Fibroblast of lung (primary cell): ENCODE measurements around the gene DNAI1. TPM values are rescaled to one million over a fixed set of nuclear protein-coding genes. Genes with fewer than 3 reads are reported as not detected.

ENCODE experiments used
- DNase-seq, 2 donors: peaks; one replicate each; pipeline versions ENCODE4 v3.0.0 to v3.0.0-alpha.2; 2010; ENCODE audit warnings: low read depth in 2 of 2
- H2AFZ ChIP-seq: 2 replicates; pipeline ENCODE4 v1.5.1; 2012; ENCODE audit warnings: low read length, control low read depth, inconsistent platforms
- H3K27ac ChIP-seq: 2 replicates; pipeline ENCODE4 v1.5.1; 2011; ENCODE audit warnings: low read length, control low read depth; ENCODE audit not compliant: insufficient read depth
- H3K27me3 ChIP-seq: 2 replicates; pipeline ENCODE4 v1.5.1; 2011; ENCODE audit warnings: mild to moderate bottlenecking, low read length; ENCODE audit not compliant: control insufficient read depth, insufficient read depth
- H3K36me3 ChIP-seq: 2 replicates; pipeline ENCODE4 v1.5.1; 2011; ENCODE audit warnings: low read length; ENCODE audit not compliant: control insufficient read depth, insufficient read depth
- H3K4me1 ChIP-seq: 2 replicates; pipeline ENCODE4 v1.5.1; 2011; ENCODE audit warnings: low read length; ENCODE audit not compliant: control insufficient read depth, insufficient read depth; ENCODE audit errors: extremely low read depth
- H3K4me2 ChIP-seq: 2 replicates; pipeline ENCODE4 v1.5.1; 2011; ENCODE audit warnings: low read length, control low read depth; ENCODE audit not compliant: insufficient read depth; ENCODE audit errors: extremely low read depth
- H3K4me3 ChIP-seq, 4 experiments: fragments of 200-600 bp in 1 of 4; sonication (generic) in 1 of 4; replicated peaks in 1 of 4; 2 replicates each; pipeline ENCODE4 v1.5.1; 2011 to 2016; ENCODE audit warnings: low read length in 4 of 4, low read depth in 3 of 4, mild to moderate bottlenecking in 3 of 4, control low read depth in 2 of 4, inconsistent platforms in 1 of 4, mixed read lengths in 1 of 4; ENCODE audit not compliant: insufficient read depth in 1 of 4; ENCODE audit errors: control extremely low read depth in 1 of 4
- H3K79me2 ChIP-seq: 2 replicates; pipeline ENCODE4 v1.5.1; 2012; ENCODE audit warnings: mild to moderate bottlenecking, low read length, inconsistent platforms; ENCODE audit not compliant: control insufficient read depth, insufficient read depth
- H3K9ac ChIP-seq: 2 replicates; pipeline ENCODE4 v1.5.1; 2011; ENCODE audit warnings: mild to moderate bottlenecking, low read length, control low read depth; ENCODE audit not compliant: insufficient read depth
- H3K9me3 ChIP-seq: 2 replicates; pipeline ENCODE4 v1.5.1; 2012; ENCODE audit warnings: low read depth, low read length; ENCODE audit not compliant: control insufficient read depth, insufficient read depth
- H4K20me1 ChIP-seq: 2 replicates; pipeline ENCODE4 v1.5.1; 2011; ENCODE audit warnings: low read length; ENCODE audit not compliant: control insufficient read depth, insufficient read depth; ENCODE audit errors: extremely low read depth
- CTCF ChIP-seq, 2 donors: IDR thresholded peaks in 1 of 2; conservative IDR thresholded peaks in 1 of 2; 1 replicate in 1 of 2; 2 replicates in 1 of 2; pipeline ENCODE4 v1.5.1; 2011 to 2012; ENCODE audit warnings: low read length in 2 of 2, control low read depth in 1 of 2, inconsistent platforms in 1 of 2, low read depth in 1 of 2, mild to moderate bottlenecking in 1 of 2
- EZH2 ChIP-seq: IDR thresholded peaks from 2 replicates; pipeline ENCODE4 v1.5.1; 2012; ENCODE audit warnings: low read length, control low read depth, mild to moderate bottlenecking; ENCODE audit errors: missing control alignments
- polyA plus RNA-seq, 2 donors: library from polyadenylated mRNA; depleted of rRNA in 1 of 2; stranded (reverse) in 1 of 2; unstranded in 1 of 2; fragments of >200 nt; gene quantifications; 2 replicates each; pipeline ENCODE4 v1.2.1, GENCODE V29; 2011 to 2012; ENCODE audit warnings: missing spikeins in 1 of 2
- total RNA-seq: library from RNA; depleted of rRNA; stranded (reverse); fragments of >200 nt; gene quantifications from 2 replicates; pipeline ENCODE4 v1.2.1, GENCODE V29; 2014

DNAI1 gene
- total and polyA plus RNA-seq, 2 donors (not counting 1 experiment from before 2014, with no cell fraction given): not detected

- Histone ChIP-seq H3K27ac (no peak overlapping the region), H3K4me3 (no peak overlapping the region), H3K9me3 (no peaks in the 10 kb centered on the region), H3K9ac (no peak overlapping the region), H3K27me3 (no peaks in the 10 kb centered on the region), H2AFZ (no peak overlapping the region), H3K36me3 (no peaks in the 10 kb centered on the region), H3K79me2 (no peaks in the 10 kb centered on the region), H3K4me2 (no peak overlapping the region), H3K4me1 (no peaks in the 10 kb centered on the region), H4K20me1 (no peaks in the 10 kb centered on the region)
- no peak for TF ChIP-seq EZH2
- TF ChIP-seq CTCF (conservative IDR thresholded peaks at IDR 0.05 in 1 of 2, IDR thresholded peaks at IDR 0.05 in 1 of 2; ENCODE audit: low read depth in 1 of 2, low read length in 2 of 2): no peak
- DNase-seq: peak; percentile 29 to 56
Measured at GRCh38 chr9:34413231-34413852, 45.3 kb upstream of the DNAI1 start.

- no peak for DNase-seq
- H3K4me3 ChIP-seq: no peak overlapping the region
- no peaks in the 10 kb centered on the region for H3K9me3 ChIP-seq
- no peak overlapping the region for H3K4me2 ChIP-seq
- no peak overlapping the region for H2AFZ ChIP-seq
- H3K27me3 ChIP-seq: no peaks in the 10 kb centered on the region
- H4K20me1 ChIP-seq: no peaks in the 10 kb centered on the region
- no peaks in the 10 kb centered on the region for H3K4me1 ChIP-seq
- TF ChIP-seq EZH2: no peak
- TF ChIP-seq CTCF (conservative IDR thresholded peaks at IDR 0.05 in 1 of 2, IDR thresholded peaks at IDR 0.05 in 1 of 2; ENCODE audit: low read depth in 1 of 2, low read length in 2 of 2): no peak
- no peaks in the 10 kb centered on the region for H3K79me2 ChIP-seq
- no peak overlapping the region for H3K27ac ChIP-seq
- no peaks in the 10 kb centered on the region for H3K36me3 ChIP-seq
- no peak overlapping the region for H3K9ac ChIP-seq
Measured at GRCh38 chr9:34417734-34418133, 40.9 kb upstream of the DNAI1 start.

GRCh38 chr9:34419716-34420504, 38.7 kb upstream of the DNAI1 start:
- no peak overlapping the region for H3K27ac ChIP-seq
- no peaks in the 10 kb centered on the region for H3K4me1 ChIP-seq
- no peak overlapping the region for H2AFZ ChIP-seq
- H3K9me3 ChIP-seq: no peaks in the 10 kb centered on the region
- no peaks in the 10 kb centered on the region for H4K20me1 ChIP-seq
- no peaks in the 10 kb centered on the region for H3K36me3 ChIP-seq
- TF ChIP-seq CTCF (conservative IDR thresholded peaks at IDR 0.05 in 1 of 2, IDR thresholded peaks at IDR 0.05 in 1 of 2; ENCODE audit: low read depth in 1 of 2, low read length in 2 of 2) (no peak), EZH2 (no peak)
- no peak overlapping the region for H3K4me3 ChIP-seq
- H3K27me3 ChIP-seq: no peaks in the 10 kb centered on the region
- DNase-seq: no peak
- H3K9ac ChIP-seq: no peak overlapping the region
- no peak overlapping the region for H3K4me2 ChIP-seq
- no peaks in the 10 kb centered on the region for H3K79me2 ChIP-seq
